NB4 (cell line): ENCODE results near the gene ARPC2.

Experiments used
- TF ChIP-seq, protein P1 (sequence below): IDR thresholded peaks from 2 replicates; pipeline ENCODE4 v1.6.1; 2011; ENCODE audit warnings: low read depth, low read length
- TF ChIP-seq, protein P2 (sequence below): IDR thresholded peaks from one replicate; pipeline ENCODE4 v1.5.1; 2012; ENCODE audit warnings: low read depth, low read length

DNA sequence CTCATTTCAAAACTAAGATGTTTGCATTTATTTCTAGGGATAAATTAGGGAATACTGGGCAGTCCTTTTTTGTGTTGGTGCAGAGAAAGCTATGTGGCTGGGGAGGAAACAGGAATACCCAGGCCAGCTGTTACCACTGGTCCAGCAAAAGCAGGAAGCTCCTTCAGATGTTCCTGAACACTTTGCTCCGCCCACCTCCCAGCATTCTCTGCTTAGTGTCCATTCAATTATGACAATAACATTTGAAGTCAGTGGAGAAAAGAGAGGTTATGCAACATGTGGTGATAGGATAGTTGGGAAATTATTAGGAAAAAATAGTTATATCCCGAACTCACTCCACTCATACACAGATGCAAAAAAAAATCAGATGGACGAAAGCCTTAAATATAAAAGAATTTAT, 22.1 kb upstream of the ARPC2 start:
- TF ChIP-seq, protein P1, sequence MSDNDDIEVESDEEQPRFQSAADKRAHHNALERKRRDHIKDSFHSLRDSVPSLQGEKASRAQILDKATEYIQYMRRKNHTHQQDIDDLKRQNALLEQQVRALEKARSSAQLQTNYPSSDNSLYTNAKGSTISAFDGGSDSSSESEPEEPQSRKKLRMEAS: no peak
- TF ChIP-seq, protein P2, sequence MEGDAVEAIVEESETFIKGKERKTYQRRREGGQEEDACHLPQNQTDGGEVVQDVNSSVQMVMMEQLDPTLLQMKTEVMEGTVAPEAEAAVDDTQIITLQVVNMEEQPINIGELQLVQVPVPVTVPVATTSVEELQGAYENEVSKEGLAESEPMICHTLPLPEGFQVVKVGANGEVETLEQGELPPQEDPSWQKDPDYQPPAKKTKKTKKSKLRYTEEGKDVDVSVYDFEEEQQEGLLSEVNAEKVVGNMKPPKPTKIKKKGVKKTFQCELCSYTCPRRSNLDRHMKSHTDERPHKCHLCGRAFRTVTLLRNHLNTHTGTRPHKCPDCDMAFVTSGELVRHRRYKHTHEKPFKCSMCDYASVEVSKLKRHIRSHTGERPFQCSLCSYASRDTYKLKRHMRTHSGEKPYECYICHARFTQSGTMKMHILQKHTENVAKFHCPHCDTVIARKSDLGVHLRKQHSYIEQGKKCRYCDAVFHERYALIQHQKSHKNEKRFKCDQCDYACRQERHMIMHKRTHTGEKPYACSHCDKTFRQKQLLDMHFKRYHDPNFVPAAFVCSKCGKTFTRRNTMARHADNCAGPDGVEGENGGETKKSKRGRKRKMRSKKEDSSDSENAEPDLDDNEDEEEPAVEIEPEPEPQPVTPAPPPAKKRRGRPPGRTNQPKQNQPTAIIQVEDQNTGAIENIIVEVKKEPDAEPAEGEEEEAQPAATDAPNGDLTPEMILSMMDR: no peak
